Measurements from ENCODE around the gene GCA.

GRCh38 chr2:162333968-162334367 is 10.0 kb upstream of the GCA start:
- peak in 1 of 2 donors; percentile 25 for TF ChIP-seq CTCF (IDR thresholded peaks at IDR 0.05)
- no peak for TF ChIP-seq POLR2AphosphoS5 (IDR thresholded peaks at IDR 0.05)
